ENCODE results near the gene PDE3B.
A peak's percentile ranks its signal among the peaks of the same experiment; 100 is the strongest.

PDE3B gene

DNA sequence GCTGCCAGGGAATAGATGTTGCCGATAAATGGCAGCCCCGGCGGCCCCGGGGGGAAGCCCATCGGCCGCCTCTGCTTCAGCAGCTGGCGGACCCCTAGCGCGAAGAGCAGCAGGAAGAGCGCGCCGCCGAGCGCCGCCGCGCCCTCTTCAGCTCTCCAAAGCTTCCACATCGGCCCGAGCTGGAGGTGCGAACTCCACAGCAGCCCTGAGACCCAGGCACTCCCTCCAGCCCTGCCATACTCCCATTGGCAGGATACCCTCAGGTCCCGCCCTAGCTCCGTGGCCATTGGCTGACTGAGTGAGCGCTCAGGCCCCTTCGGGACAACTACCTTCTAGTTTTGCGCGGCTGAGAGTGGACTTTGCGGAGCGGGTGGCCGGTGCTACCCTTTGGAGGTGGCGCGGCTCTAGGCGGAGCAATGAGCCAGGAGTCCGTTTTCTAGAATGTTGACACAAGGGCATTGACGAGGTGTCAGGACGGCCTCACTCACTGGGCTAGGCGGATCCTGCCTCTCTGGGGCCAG lies 248.5 kb downstream of the PDE3B start, which contains the start of gene CYP2R1:
CYP2R1 (minus strand) TSS at position 196 of the 521 bp plus-strand sequence; CDS start at position 170, 26 bp downstream.
- DNase-seq: peak; percentile 80 to 94 (median 88)

DNA sequence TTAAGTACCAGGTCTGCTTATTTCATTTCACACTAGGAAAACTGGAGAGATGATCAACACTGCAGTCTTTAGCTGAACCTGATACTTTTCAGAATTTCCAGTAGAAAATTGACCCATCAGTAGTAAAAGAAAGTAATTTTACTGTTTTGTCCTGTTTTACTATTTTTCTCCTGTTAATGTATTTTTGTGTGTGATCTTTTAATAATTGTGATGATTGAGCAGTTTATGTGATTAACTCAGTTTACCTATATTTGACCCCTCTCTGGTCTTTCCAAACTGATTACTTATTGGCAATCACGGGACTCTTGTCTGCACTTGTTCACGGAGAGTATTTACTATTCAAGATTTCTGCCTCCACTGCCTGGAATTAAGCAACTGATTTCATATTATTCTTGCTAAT lies 249.0 kb downstream of the PDE3B start:
- DNase-seq: no peak

DNA sequence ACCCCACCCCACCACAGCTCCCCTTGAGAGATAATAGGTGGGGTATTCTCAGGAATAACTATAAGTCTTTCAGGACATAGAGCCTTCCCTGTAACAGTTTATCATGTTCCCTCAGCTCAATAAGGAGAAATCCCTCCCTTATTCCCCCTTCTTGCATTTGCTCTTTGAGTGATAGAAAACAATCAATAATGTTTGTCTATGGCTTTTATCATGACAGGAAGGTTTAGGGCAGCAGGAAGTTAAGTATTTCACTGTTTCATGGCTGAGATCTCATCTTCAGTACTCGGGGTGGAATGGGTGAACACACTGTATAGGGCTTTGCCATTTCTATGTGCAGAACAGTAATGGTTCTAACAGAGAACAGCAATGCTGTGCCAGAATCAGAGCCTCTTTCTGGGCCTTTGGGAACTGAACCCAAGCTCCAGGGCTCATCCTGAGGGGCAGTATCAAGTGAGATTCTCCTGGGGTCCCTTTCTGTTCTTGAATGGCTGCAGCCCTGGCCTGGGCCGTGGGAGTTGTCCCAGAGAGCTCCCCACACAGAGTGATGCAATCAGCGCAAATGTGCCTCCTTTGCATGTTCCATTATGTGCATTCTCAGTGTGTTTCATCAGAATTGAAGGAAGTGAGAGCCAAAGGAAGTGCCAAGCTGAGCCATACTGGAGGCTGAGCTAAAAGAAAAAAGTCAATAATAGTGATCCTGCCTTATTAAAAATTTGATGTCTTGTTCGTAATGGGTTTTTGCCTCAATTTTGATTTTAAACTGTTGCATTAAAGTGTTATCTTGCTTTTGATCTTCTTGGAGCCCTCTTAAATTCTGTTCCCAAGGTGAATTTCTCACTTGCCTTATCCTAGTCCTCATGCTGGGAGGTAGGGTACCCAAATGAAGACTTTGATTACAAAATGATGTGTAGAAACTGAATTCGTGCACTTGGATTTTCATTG lies 251.3 kb downstream of the PDE3B start:
- DNase-seq: no peak

DNA sequence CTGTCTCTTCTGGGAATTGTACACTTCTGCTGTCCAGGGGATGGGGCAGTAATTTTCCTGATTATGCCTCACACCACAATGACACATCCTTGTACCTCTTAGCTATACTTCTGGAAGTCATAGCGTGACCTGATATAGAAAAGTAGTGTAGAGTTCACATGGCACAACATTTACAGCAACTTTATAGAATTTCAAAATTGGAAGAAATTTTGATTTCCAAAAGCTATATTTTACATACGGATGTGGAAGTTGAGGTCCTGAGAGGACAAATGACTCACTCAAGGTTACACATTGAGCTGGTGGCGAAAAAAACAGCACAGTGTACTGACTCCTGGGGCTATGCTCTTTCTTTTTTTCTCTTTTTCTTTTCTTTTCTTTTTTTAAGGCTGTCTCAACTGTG lies 254.8 kb downstream of the PDE3B start:
- no peak for DNase-seq

DNA sequence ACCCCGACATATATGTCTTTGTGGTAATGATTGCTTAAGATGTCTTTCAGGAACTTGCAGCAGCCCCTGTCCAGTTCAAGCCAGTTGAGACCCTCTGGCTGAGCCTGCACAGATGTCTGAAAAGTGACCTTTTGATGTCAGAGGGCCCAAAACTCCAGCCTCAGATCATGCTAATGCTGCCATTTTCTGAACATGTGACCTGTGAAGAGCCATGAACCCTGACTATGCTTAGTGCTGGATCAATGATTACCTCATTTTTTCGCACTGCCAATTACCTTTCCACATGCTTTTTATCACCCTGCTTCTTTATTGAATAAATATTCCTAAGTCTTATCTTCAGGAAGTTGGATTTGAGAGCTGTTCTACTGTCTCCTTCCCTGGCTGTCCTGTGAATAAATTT lies 255.3 kb downstream of the PDE3B start:
- DNase-seq: no peak

DNA sequence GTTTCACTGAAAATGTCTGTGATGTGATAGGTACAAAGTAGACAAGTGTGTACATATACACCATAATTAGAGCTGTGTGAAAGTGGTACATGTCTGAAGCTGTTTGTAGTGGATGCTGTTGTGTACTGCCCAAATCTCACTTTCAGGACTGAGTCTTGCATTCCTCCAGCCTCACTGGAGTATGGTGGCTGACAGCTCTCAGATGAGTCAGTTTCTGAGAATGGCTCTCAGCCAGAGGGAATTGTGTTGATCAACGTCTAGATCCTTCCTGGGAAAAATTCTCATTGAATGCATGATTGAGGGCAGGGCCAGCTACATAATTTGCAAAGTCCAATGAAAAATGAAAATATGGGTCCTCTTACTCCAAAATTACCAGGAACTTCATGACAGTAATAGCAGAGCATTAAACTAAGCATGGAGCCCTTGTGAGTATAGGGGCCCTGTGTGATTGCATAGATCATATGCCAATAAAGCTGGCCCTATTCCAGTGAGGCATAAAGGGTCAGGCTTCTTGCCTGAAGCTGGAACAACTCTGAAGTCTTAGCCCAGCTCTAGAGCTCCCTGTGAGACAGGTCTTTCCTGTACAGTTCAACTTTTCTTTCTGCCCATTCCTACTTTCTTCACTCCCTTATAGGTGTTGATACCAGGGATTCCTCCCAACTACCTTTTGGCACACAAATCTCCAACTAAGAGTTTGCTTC lies 259.2 kb downstream of the PDE3B start:
- no peak for DNase-seq

DNA sequence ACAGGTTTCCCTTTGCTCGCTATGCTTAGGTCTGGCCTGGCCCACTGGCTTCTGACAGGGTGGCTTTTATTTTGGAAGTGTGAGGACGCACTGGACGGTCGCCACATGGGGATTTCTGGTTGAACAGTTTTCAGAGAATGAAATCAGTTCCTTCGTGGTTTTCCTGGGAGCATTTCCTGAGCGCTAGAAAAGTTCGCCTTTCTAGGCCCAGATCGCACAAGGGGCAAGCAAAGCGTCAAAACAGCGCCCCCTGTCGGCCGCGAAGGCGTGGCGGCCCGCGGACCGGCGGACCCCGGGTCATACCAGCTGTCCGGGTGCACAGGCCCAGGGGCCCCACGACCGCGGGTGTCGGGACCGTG lies 261.1 kb downstream of the PDE3B start:
- peak; percentile 55 to 85 (median 73) for DNase-seq

DNA sequence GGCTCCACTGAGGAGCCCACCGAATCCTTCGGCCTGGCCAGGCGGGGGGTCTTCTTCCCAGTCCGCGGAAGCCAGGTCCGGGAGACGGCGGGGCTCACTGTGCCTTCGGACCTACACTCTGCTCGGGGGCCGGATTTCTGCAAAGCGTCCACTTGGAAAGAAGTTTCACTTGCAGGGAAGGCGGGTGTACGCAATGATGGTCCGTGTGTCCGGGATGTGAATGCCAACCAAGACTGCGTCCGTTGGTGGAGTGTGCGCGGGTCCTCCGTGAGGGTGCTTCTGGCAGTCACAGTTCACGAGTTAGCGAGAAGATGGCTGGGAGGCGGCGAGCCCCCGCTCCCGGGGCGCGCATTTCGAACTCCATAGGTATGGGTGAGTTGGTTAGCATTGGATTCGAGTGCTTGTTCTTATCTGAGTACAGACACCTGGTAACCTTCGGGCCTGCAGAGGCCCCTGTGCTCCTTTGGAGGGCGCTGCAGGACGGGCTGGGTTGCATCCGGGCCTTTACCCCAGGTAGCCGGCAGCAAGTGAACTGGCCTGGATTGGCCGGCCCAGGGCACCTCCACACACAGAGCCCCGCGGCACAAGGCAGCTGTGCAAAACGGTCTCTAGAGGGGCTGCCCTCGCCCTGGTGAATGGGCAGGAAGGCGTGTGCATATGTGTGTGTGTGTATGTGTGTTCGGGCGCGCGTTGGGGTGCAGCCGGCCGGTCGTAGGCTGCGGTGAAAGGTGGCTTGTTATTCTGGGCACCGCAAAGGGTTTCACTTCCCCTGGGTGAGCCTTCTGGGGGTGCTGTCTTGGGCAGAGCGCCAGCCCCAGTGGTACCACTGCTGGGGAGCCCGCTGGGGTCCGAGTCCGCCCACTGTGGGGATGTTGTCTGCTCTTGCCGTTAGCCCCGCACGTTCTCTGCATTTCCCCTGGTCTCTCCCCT lies 261.8 kb downstream of the PDE3B start:
- peak; percentile 64 to 85 (median 70) for DNase-seq

DNA sequence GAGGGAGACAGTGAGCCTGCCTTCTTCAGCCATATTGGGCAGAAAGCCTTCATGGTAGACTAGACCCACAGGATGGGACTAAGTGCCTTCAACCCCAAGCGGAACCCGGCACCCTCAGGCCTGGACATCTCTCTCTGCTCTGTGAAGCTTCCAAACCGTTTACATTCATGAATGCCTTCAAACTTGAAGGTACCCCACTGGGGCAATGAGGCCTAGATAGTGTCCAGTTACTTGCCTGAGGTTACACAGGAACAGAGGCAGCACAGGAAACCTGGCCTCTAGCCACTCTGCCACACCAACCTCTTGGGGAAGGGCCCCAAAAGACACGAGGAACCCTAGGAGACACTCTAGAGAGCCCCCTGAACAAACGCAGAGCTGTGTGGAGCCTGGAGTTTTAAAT lies 263.0 kb downstream of the PDE3B start:
- DNase-seq: peak in 1 of 6 experiments; percentile 20

DNA sequence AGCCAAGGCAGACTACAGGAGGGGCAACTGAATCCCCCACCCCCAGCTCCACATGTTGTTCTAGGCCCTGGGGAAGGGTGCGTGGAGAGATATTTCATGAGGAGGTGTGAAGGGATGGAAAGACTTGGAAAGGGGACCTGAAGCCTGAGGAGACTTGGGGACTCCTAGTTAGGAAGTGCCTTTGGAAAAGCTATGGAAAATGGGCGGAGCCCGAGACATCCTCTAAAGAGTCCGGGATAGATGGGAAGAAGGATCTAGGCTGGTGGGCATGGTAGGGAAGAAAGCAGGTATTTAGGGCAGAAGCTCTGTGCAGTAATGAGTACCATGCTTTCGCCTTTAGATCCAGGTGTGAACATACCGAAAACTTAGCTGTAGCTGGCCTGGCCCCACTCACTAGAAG lies 263.4 kb downstream of the PDE3B start:
- no peak for DNase-seq

DNA sequence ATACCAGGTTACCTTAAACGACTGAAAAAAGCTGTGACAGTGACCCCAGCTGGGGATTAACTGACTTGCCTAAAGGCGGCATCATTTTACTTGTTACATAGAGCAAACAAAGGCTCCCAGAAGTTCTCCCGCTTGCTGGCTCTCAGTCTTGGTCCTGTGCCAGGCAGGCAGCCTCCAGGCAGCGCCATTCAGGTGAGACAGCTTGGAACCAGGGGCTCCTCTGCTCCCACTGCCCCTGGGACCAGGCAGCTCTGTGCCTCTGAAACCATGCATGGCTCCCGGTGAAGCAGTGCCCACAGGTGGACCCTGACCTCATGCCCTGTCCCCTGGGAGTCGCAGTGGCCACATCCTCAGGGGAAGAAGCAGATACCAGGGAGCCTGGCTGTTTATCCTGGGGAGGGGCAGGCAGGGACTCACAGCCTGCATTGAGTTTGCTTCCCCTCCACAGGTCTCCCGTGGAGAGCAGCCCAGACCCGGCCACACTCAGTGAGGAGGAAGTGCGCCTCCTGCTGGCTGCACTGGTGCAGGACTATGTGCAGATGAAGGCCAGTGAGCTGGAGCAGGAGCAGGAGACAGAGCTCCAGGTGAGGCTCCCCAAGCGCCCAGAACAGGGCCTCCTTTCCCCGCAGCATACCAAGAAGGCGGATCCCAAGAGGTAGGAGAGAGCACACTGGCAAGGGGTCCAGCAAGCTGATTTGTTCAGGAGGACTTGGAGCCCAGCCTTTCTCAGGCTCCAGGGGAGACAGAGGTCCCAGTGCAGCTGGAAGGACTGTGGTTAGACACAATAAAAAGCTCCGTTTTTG lies 264.0 kb downstream of the PDE3B start:
- peak; percentile 55 to 83 (median 74) for DNase-seq

DNA sequence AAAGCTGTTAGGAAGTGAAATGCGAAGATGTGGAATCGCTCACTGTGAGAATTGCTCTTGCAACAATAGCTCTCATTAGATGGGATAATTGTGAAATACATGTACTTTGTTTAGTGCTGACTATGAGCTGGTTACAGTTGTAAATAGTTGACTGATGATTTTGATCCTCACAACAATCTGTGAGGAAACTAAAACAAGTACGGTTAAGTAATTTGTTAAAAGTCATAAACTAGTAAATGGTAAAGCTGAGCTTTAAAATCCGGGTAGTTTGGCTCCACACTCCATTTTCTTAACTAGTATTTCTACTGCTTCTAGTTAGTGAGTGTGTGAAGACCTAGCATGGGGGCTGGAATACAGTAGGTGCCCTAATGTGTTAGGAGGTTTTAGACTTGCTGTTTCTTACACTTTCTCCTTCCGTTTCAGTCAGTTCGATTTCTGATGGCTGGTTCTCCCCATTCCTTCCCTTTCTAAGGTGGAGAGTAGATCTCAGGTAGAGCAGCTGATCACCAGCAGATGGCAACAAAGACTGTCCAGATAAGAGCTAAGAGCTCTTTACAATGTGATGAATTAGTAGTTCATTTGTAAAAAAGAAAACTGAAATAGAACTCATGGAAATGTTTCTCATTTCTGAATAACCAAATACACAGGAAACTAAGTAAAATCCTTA lies 264.7 kb downstream of the PDE3B start:
- DNase-seq: peak in 4 of 6 experiments; percentile 3 to 35 (median 16)

DNA sequence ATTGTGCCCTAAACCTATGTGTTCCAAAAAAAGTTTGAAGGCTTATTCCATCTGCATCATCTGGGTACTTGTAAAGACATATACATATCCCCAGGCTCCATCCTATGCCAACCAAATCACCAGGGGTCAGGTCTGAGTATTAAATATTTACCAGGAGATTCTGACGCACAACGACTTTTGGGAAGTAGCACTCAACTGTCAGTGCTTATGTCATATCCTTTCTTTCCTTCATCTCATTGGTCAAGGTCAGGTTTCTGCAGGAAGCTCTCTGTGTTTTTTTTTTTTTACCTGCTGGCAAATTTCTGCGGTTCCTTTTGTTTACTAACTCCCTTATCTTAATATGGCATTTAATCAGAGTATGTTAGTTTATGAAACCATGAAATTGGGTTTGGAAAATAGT lies 270.9 kb downstream of the PDE3B start:
- DNase-seq: no peak

DNA sequence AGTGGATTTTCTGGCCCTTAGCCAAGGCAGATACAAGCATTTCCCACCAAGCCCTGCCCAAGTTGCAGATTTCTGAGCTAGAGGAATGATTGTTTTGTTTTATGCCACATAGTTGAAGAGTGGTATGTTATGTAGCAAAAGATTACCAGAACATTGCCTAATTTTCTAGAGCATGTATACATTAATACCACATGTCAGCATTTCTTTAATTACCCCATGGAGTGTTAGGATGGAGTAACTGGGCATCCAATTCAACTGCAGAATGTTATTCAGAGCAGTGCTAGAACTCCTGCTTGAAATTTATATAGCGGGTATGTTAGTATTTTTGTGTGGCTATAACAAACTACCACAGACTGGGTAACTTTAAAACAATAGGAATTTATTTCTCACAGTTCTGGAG lies 272.8 kb downstream of the PDE3B start:
- no peak for DNase-seq

All from stimulated activated naive CD4-positive, alpha-beta T cell (primary cell).